GM18867 (cell line): ENCODE data around the gene SLC30A9.

ENCODE experiments used
- ATAC-seq: cut with Tn5 transposase; IDR thresholded peaks from one replicate; pipeline ENCODE4 v1.9.1; 2021; ENCODE audit warnings: mild to moderate bottlenecking, moderate library complexity; ENCODE audit not compliant: unreplicated experiment

SLC30A9 gene

GRCh38 chr4:41990365-41991111 is at the start of gene SLC30A9:
SLC30A9 (plus strand) TSS chr4:41990530; CDS start chr4:41990652, 122 bp downstream.
- ATAC-seq, result peak; percentile 99

- ATAC-seq, result no peak
Measured at GRCh38 chr4:41940834-41941233, 49.5 kb upstream of the SLC30A9 start.

- no peak for ATAC-seq
Measured at GRCh38 chr4:41943506-41943905, 46.8 kb upstream of the SLC30A9 start.

GRCh38 chr4:41944089-41944488 is 46.2 kb upstream of the SLC30A9 start:
- no peak for ATAC-seq

GRCh38 chr4:41949531-41949930 is 40.8 kb upstream of the SLC30A9 start:
- ATAC-seq, result no peak

- no peak for ATAC-seq
Measured at GRCh38 chr4:41957634-41958033, 32.7 kb upstream of the SLC30A9 start.

- no peak for ATAC-seq
Measured at GRCh38 chr4:41963105-41963504, 27.2 kb upstream of the SLC30A9 start.

GRCh38 chr4:41964401-41964800 is 25.9 kb upstream of the SLC30A9 start:
- no peak for ATAC-seq

GRCh38 chr4:41967392-41967791 is 22.9 kb upstream of the SLC30A9 start:
- no peak for ATAC-seq

GRCh38 chr4:41969671-41970070 is 20.7 kb upstream of the SLC30A9 start:
- no peak for ATAC-seq

- ATAC-seq, result no peak
Measured at GRCh38 chr4:41975341-41975740, 15.0 kb upstream of the SLC30A9 start.

- no peak for ATAC-seq
Measured at GRCh38 chr4:41976775-41977516, 13.4 kb upstream of the SLC30A9 start.

- no peak for ATAC-seq
Measured at GRCh38 chr4:41977709-41978108, 12.6 kb upstream of the SLC30A9 start.

GRCh38 chr4:41981456-41981855 is 8.9 kb upstream of the SLC30A9 start, which contains the start of gene DCAF4L1:
DCAF4L1 (plus strand) TSS chr4:41981756; CDS start chr4:41981793, 37 bp downstream.
- no peak for ATAC-seq

- no peak for ATAC-seq
Measured at GRCh38 chr4:41982716-41983115, 7.6 kb upstream of the SLC30A9 start.

- ATAC-seq, result no peak
Measured at GRCh38 chr4:41985151-41985550, 5.2 kb upstream of the SLC30A9 start.

GRCh38 chr4:41989994-41990364 is 351 bp upstream of the SLC30A9 start:
- ATAC-seq, result peak; percentile 22

- ATAC-seq, result no peak
Measured at GRCh38 chr4:41991916-41992767, 1.8 kb downstream of the SLC30A9 start.

GRCh38 chr4:41992967-41993857 is 2.9 kb downstream of the SLC30A9 start:
- no peak for ATAC-seq

GRCh38 chr4:41994461-41994985 is 4.2 kb downstream of the SLC30A9 start:
- no peak for ATAC-seq
